HG03095 (cell line): Measurements from ENCODE around the gene HELZ.

Experiments
- ATAC-seq: cut with Tn5 transposase; IDR thresholded peaks from one replicate; pipeline ENCODE4 v1.9.1; 2021; ENCODE audit warnings: moderate library complexity; ENCODE audit not compliant: unreplicated experiment

HELZ gene

GRCh38 chr17:67035131-67036083 is 209.6 kb downstream of the HELZ start:
- no peak for ATAC-seq

- no peak for ATAC-seq
Measured at GRCh38 chr17:67033613-67034012, 211.4 kb downstream of the HELZ start.

GRCh38 chr17:67032985-67033384 is 212.0 kb downstream of the HELZ start:
- ATAC-seq, result no peak

- ATAC-seq, result no peak
Measured at GRCh38 chr17:67032382-67032781, 212.6 kb downstream of the HELZ start.

- no peak for ATAC-seq
Measured at GRCh38 chr17:67030641-67031040, 214.4 kb downstream of the HELZ start.

- ATAC-seq, result no peak
Measured at GRCh38 chr17:67027031-67027628, 217.9 kb downstream of the HELZ start.

GRCh38 chr17:67026341-67026740 is 218.7 kb downstream of the HELZ start:
- ATAC-seq, result no peak

- no peak for ATAC-seq
Measured at GRCh38 chr17:67025216-67025792, 219.7 kb downstream of the HELZ start.

- ATAC-seq, result no peak
Measured at GRCh38 chr17:67024736-67025135, 220.3 kb downstream of the HELZ start.

- ATAC-seq, result no peak
Measured at GRCh38 chr17:67022451-67022810, 222.6 kb downstream of the HELZ start.

GRCh38 chr17:67021743-67022450 is 223.1 kb downstream of the HELZ start:
- no peak for ATAC-seq

- no peak for ATAC-seq
Measured at GRCh38 chr17:67021196-67021595, 223.8 kb downstream of the HELZ start.
